IPS-18a (cell line): ENCODE data around the gene CHST1.
A peak's percentile ranks its signal among the peaks of the same experiment; 100 is the strongest.

Experiments
- H3K27ac ChIP-seq: one replicate; pipeline ENCODE4 v1.5.1; 2013; ENCODE audit warnings: low read length
- H3K27me3 ChIP-seq: one replicate; pipeline ENCODE4 v1.6.1; 2013; ENCODE audit warnings: mild to moderate bottlenecking, low read length; ENCODE audit not compliant: control insufficient read depth, insufficient read depth
- H3K36me3 ChIP-seq: one replicate; pipeline ENCODE4 v1.6.1; 2013; ENCODE audit warnings: low read depth, low read length; ENCODE audit not compliant: control insufficient read depth
- H3K4me1 ChIP-seq: one replicate; pipeline ENCODE4 v1.6.1; 2013; ENCODE audit warnings: low read depth, low read length; ENCODE audit not compliant: control insufficient read depth
- H3K4me3 ChIP-seq: one replicate; pipeline ENCODE4 v1.5.1; 2013; ENCODE audit warnings: low read length
- H3K9ac ChIP-seq: one replicate; pipeline ENCODE4 v1.6.1; 2013; ENCODE audit warnings: mild to moderate bottlenecking, low read length, moderate library complexity
- H3K9me3 ChIP-seq: one replicate; pipeline ENCODE4 v1.6.1; 2013; ENCODE audit warnings: low read depth, low read length; ENCODE audit not compliant: control insufficient read depth

Gene CHST1

GRCh38 chr11:45672593-45672992 lies 7.2 kb upstream of the CHST1 start:
- no peak overlapping the region for H3K9ac ChIP-seq
- no peak overlapping the region for H3K4me3 ChIP-seq
- H3K36me3 ChIP-seq: no peaks in the 10 kb centered on the region
- no peaks in the 10 kb centered on the region for H3K9me3 ChIP-seq
- peaks cover 3% of the 10 kb centered on the region for H3K27me3 ChIP-seq
- peaks cover 2% of the 10 kb centered on the region for H3K4me1 ChIP-seq
- H3K27ac ChIP-seq: no peak overlapping the region

DNA sequence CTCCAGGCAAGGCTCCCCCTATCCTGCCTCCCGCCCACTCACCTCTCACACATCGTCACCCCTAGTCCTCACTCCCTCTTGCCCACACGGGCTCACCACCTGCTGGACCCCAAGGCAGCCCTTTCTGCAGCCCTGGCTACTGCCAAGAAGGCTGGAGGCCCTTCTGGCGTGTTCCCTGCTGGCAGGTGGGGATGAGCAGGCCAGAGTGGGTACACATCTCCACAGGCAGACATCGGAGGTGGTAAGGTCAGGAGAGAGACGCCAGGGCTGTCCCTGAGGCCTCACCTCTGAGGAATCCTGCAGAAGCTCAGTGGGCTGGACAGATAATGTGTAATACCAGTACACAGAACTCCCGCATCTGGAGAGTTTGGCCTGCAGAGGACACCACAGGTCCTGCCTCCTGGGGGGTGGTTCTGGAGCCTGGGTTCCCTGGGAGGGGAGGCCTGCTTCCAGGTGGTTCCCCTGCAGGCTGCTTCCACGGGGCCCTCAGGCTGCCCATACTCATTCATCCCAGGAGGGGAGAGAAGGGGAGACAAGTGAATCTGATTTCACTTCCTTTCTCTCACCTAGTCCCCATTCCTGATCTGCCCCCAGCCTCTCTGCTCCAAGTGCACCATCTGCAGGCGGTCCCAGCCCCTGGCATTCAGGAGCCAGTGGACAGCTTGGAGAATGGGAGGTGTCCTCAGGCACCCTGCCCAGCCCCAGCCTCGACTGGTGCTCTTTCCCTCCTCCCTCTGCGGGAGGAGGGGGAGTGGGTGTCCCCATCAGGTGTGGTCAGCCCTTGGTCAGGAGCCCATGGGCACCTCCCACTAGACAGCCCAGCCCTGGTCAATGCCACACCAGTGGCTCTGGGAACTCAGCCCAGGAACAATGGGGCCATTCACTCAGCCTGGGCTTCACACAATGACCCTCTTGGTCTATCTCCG lies 6.1 kb upstream of the CHST1 start:
- Histone ChIP-seq H3K9me3 (no peaks in the 10 kb centered on the region), H3K36me3 (no peaks in the 10 kb centered on the region), H3K27ac (no peak overlapping the region), H3K9ac (no peak overlapping the region), H3K27me3 (peaks cover 14% of the 10 kb centered on the region), H3K4me1 (no peaks in the 10 kb centered on the region), H3K4me3 (no peak overlapping the region)

GRCh38 chr11:45670386-45671135 lies 5.1 kb upstream of the CHST1 start:
- no peak overlapping the region for H3K4me3 ChIP-seq
- H3K9ac ChIP-seq: no peak overlapping the region
- H3K36me3 ChIP-seq: no peaks in the 10 kb centered on the region
- no peak overlapping the region for H3K27ac ChIP-seq
- no peaks in the 10 kb centered on the region for H3K9me3 ChIP-seq
- no peaks in the 10 kb centered on the region for H3K4me1 ChIP-seq
- peaks cover 23% of the 10 kb centered on the region for H3K27me3 ChIP-seq

GRCh38 chr11:45669956-45670355 lies 4.5 kb upstream of the CHST1 start:
- Histone ChIP-seq H3K27ac (no peak overlapping the region), H3K27me3 (peaks cover 23% of the 10 kb centered on the region), H3K4me1 (no peaks in the 10 kb centered on the region), H3K4me3 (no peak overlapping the region), H3K9ac (no peak overlapping the region), H3K36me3 (no peaks in the 10 kb centered on the region), H3K9me3 (no peaks in the 10 kb centered on the region)

GRCh38 chr11:45669146-45669545 lies 3.7 kb upstream of the CHST1 start:
- Histone ChIP-seq H3K27ac (no peak overlapping the region), H3K4me3 (no peak overlapping the region), H3K36me3 (no peaks in the 10 kb centered on the region), H3K9me3 (no peaks in the 10 kb centered on the region), H3K4me1 (peaks cover 2% of the 10 kb centered on the region), H3K27me3 (peaks cover 29% of the 10 kb centered on the region), H3K9ac (no peak overlapping the region)

- peaks cover 39% of the 10 kb centered on the region for H3K27me3 ChIP-seq
- H3K27ac ChIP-seq: no peak overlapping the region
- no peaks in the 10 kb centered on the region for H3K36me3 ChIP-seq
- no peak overlapping the region for H3K4me3 ChIP-seq
- peaks cover 12% of the 10 kb centered on the region for H3K4me1 ChIP-seq
- no peaks in the 10 kb centered on the region for H3K9me3 ChIP-seq
- H3K9ac ChIP-seq: no peak overlapping the region
These were observed 2.7 kb upstream of the CHST1 start for GRCh38 chr11:45667929-45668680.

DNA sequence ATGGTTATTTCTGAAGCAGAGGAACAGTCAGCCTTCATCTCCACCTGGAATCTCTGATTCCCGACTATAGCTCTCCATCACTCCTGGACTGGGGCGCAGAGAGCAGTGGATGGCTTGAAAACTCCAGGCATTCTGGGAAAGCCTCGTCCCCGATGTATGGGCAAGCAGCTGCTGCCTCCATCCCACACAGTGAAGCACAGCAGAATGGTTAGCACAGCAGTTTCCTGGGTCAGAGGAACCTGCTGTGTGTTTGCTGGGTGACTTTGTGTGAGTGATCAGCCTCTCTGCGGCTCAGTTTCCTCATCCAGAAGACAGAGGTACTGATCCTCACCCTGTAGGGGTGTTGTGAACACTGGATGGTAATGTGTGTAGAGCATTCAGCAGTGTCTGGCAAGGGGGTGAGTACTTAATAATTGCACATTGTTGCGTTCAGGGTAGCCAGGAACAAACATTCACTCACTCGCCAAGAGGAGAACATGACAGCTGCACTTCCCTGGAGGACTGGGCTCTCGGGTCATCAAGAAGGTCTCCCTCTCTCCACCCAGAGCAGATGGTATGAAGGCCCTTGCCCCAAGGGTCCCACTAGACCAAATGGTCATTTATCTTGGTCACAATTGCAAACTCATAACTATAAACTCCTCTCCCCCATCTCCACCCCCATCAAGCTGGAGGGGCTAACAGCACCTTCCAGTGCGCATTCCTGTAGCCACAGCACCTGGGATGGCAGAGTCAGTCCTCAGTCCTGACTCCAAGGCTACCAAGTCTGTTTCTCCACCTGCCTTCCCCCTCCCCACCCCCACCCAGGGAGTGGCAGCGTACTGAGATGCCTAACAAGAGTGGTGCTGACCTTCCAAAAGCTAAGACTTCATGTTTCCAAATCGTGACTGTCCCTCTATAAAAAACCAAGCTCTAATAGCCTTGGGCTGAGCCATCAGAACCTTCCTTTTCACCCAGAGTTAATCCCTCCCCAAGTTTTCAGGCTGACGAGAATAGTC lies 1.5 kb upstream of the CHST1 start:
- H3K27ac ChIP-seq: no peak overlapping the region
- H3K27me3 ChIP-seq: peaks cover 48% of the 10 kb centered on the region
- H3K9ac ChIP-seq: no peak overlapping the region
- H3K9me3 ChIP-seq: no peaks in the 10 kb centered on the region
- no peak overlapping the region for H3K4me3 ChIP-seq
- H3K36me3 ChIP-seq: no peaks in the 10 kb centered on the region
- H3K4me1 ChIP-seq: peaks cover 22% of the 10 kb centered on the region

GRCh38 chr11:45665933-45666647 lies 668 bp upstream of the CHST1 start:
- Histone ChIP-seq H3K27ac (no peak overlapping the region), H3K4me1 (peaks cover 24% of the 10 kb centered on the region), H3K27me3 (peaks cover 48% of the 10 kb centered on the region), H3K9ac (no peak overlapping the region), H3K9me3 (no peaks in the 10 kb centered on the region), H3K36me3 (no peaks in the 10 kb centered on the region), H3K4me3 (peak overlapping the region; percentile 39)

DNA sequence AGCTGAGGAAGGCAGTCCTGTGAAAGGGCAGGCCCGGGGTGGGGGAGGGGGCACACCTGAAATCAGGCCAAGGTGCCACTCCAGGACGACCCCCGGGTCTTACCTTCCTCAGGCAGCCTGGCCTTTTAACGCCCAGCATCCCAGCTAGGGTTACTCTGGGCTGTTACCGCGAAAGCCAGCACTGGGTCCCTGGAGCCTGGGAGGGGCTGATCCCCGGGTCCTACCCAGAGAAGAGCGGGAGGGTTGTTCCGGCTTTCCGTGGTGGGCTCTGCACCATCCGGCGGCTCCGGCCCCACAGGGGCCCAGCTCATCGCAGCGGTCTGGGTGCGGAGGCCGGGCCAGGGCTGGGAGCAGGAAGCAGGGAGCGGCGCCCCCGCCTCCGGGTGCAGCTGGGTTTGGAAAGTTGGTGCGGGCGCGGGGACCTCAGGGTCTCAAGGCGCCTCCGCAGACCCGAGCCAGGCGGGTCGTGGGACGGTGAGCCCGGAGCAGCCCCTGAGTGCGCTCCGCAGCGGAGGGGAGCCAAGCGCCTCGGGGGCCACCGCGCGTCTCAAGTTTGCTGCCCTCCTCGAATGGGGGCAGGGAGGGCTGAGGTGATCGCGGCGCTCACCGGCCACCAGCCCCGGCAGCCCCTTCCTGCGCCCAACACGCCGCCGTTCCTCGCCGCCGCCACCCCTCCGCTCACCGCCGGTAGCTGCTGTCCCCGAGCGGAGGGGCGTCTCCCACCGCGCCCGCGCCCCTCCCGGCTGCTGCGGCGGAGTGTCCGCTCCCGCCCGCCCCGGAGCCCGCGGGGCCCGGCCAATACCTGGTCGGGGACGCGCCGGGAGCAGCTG lies 831 bp downstream of the CHST1 start:
- peak overlapping the region; percentile 48 for H3K4me3 ChIP-seq
- peaks cover 33% of the 10 kb centered on the region for H3K4me1 ChIP-seq
- H3K27me3 ChIP-seq: peaks cover 48% of the 10 kb centered on the region
- no peaks in the 10 kb centered on the region for H3K36me3 ChIP-seq
- H3K9ac ChIP-seq: no peak overlapping the region
- H3K27ac ChIP-seq: no peak overlapping the region
- no peaks in the 10 kb centered on the region for H3K9me3 ChIP-seq
